ENCODE results near the gene INPP5A.

The INPP5A gene

GRCh38 chr10:132626761-132627665, 89.4 kb downstream of the INPP5A start:
- no peak overlapping the region for H3K27ac ChIP-seq
- no peak for TF ChIP-seq CTCF (conservative IDR thresholded peaks at IDR 0.05)

GRCh38 chr10:132627666-132628531, 90.3 kb downstream of the INPP5A start:
- H3K27ac ChIP-seq = no peak overlapping the region

GRCh38 chr10:132628966-132629900, 91.6 kb downstream of the INPP5A start:
- H3K27ac ChIP-seq = no peak overlapping the region
- TF ChIP-seq CTCF (conservative IDR thresholded peaks at IDR 0.05) (no peak), ZFX (IDR thresholded peaks at IDR 0.05) (no peak)

More at GRCh38 chr10:132627666-132628531, 90.3 kb downstream of the INPP5A start:
- TF ChIP-seq ZFX (IDR thresholded peaks at IDR 0.05) (no peak), CTCF (conservative IDR thresholded peaks at IDR 0.05) (no peak)

- no peak for TF ChIP-seq CTCF (conservative IDR thresholded peaks at IDR 0.05)
- no peak for TF ChIP-seq ZFX (IDR thresholded peaks at IDR 0.05)
- no peak overlapping the region for H3K27ac ChIP-seq
Measured at GRCh38 chr10:132630156-132630555, 92.6 kb downstream of the INPP5A start.

GRCh38 chr10:132630666-132631337, 93.2 kb downstream of the INPP5A start:
- H3K27ac ChIP-seq = no peak overlapping the region
- no peak for TF ChIP-seq CTCF (conservative IDR thresholded peaks at IDR 0.05)
- no peak for TF ChIP-seq ZFX (IDR thresholded peaks at IDR 0.05)

GRCh38 chr10:132631338-132631735, 93.8 kb downstream of the INPP5A start:
- no peak overlapping the region for H3K27ac ChIP-seq
- TF ChIP-seq CTCF (conservative IDR thresholded peaks at IDR 0.05) (no peak), ZFX (IDR thresholded peaks at IDR 0.05) (no peak)
